ENCODE data around the gene NFKBIB. TPM values are rescaled to one million over a fixed set of nuclear protein-coding genes. Genes with fewer than 3 reads are reported as not detected.

Gene NFKBIB
- total and polyA plus RNA-seq, 2 of the 13 experiments (the other 11 are each of a cell fraction or from before 2014, with no cell fraction given) = 8.6 to 14.9 TPM

- no peak for TF ChIP-seq ZBTB40 (IDR thresholded peaks at IDR 0.05)
- TF ChIP-seq ZBTB40 (CRISPR knock-in tag; IDR thresholded peaks at IDR 0.05) = 0 out of 2 replicates have a peak, but pooled peaks have one; percentile 43
- peak; percentile 5; the same call in 1 of the 2 replicates for TF ChIP-seq SALL1 (CRISPR knock-in tag; IDR thresholded peaks at IDR 0.05)
- TF ChIP-seq U2AF2 (IDR thresholded peaks at IDR 0.05; ENCODE audit: low read depth, low read length) = no peak
- no peak for TF ChIP-seq RAD21 (CRISPR knock-in tag; IDR thresholded peaks at IDR 0.05)
- no peak for TF ChIP-seq ZNF879 (CRISPR knock-in tag; IDR thresholded peaks at IDR 0.05)
- 0 out of 2 replicates have a peak, but pooled peaks have one; percentile 48 for TF ChIP-seq ARNTL (CRISPR knock-in tag; IDR thresholded peaks at IDR 0.05)
- 0 out of 2 replicates have a peak, but pooled peaks have one; percentile 29 for TF ChIP-seq SP4 (CRISPR knock-in tag; IDR thresholded peaks at IDR 0.05)
- 0 out of 2 replicates have a peak, but pooled peaks have one; percentile 2 for TF ChIP-seq NR2F2 (IDR thresholded peaks at IDR 0.05; ENCODE audit: borderline replicate concordance, low read depth)
- TF ChIP-seq PRDM15 (CRISPR knock-in tag; IDR thresholded peaks at IDR 0.05) = no peak; the same call in 1 of the 2 replicates
- 0 out of 2 replicates have a peak, but pooled peaks have one; percentile 7 for TF ChIP-seq CTCF (CRISPR knock-in tag; IDR thresholded peaks at IDR 0.05)
- no peak for TF ChIP-seq E2F2 (CRISPR knock-in tag; IDR thresholded peaks at IDR 0.05; ENCODE audit: borderline replicate concordance)
Observed at GRCh38 chr19:38852231-38853044, 47.3 kb upstream of the NFKBIB start (continued).
